Frontal cortex (tissue), 4 donors: Measurements from ENCODE around the gene TMPRSS9. TPM values are rescaled to one million over a fixed set of nuclear protein-coding genes. Genes with fewer than 3 reads are reported as not detected.

Experiments
- DNase-seq, 2 donors: peaks; one replicate each; pipeline ENCODE4 v3.0.0; 2012; ENCODE audit warnings: low spot score in 2 of 2
- FAIRE-seq: peaks from 2 replicates; lab custom pipeline; 2012; peaks lifted over from hg19 to GRCh38; lab: Jason Lieb, UNC
- total RNA-seq: library from RNA; depleted of rRNA; stranded (reverse); fragments of >200 nt; gene quantifications from one replicate; pipeline ENCODE4 v1.2.3, GENCODE V29; 2014
- donor health status: control.
- donor health status: control.
- donor health status: control.

The TMPRSS9 gene
- total RNA-seq, 1 donor from 2014 or later = 0.41 TPM

GRCh38 chr19:2328401-2329148 is 31.5 kb upstream of the TMPRSS9 start, which contains the start of the genes LSM7 and SPPL2B:
Gene LSM7, minus strand, starts transcription at chr19:2328586. Its CDS starts 20 bp downstream, at chr19:2328566.
Gene SPPL2B, plus strand, starts transcription at chr19:2328684. Its CDS starts 26 bp downstream, at chr19:2328710.
- peak; percentile 98 to 99 for DNase-seq
- FAIRE-seq = no peak

- FAIRE-seq (no peak), DNase-seq (no peak)
Observed at GRCh38 chr19:2329149-2329478, 31.0 kb upstream of the TMPRSS9 start.

DNA sequence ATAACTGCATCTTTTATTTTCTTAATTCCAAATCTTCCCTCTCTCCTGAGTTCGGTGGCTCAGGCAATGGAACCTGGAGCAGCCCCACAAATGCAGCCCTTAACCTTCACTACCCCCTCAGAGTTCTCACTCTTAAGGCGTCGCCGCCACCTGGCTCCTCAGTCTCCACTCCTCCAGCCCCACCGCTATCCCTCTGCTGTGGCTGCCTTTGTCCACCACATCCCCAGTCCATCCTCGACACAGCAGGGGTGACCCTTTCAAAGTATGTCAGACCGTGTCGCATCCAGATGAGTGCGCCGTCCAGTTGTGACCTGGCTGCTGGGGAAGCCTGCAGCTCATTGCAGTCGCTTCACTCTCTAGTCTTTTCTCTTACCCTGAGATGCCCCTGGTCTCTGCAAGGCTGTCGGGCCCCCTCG is 30.6 kb upstream of the TMPRSS9 start:
- FAIRE-seq = no peak
- DNase-seq = no peak

DNA sequence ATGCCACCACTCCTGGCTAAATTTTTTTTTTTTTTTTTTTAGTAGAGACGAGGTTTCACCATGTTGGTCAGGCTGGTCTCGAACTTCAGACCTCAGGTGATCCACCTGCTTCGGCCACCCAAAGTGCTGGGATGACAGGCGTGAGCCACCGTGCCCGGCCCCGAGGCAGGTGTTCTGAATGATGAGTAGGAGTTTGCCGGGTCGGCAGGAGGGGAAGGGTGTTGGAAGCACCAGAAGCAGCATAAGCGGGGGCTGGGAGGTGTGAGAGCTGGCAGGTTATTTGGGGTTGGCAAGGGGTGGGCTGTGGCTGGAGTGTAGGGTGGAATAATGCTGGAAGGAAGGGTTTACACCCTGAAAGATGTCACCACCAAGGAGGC is 29.8 kb upstream of the TMPRSS9 start:
- DNase-seq = no peak
- FAIRE-seq = no peak

GRCh38 chr19:2330632-2331284 is 29.3 kb upstream of the TMPRSS9 start:
- DNase-seq = no peak
- FAIRE-seq = no peak

GRCh38 chr19:2331601-2332246 is 28.3 kb upstream of the TMPRSS9 start:
- no peak for FAIRE-seq
- peak in 1 of 2 donors; percentile 77 for DNase-seq

- no peak for DNase-seq
- FAIRE-seq = no peak
Observed at GRCh38 chr19:2332341-2333026, 27.6 kb upstream of the TMPRSS9 start.

DNA sequence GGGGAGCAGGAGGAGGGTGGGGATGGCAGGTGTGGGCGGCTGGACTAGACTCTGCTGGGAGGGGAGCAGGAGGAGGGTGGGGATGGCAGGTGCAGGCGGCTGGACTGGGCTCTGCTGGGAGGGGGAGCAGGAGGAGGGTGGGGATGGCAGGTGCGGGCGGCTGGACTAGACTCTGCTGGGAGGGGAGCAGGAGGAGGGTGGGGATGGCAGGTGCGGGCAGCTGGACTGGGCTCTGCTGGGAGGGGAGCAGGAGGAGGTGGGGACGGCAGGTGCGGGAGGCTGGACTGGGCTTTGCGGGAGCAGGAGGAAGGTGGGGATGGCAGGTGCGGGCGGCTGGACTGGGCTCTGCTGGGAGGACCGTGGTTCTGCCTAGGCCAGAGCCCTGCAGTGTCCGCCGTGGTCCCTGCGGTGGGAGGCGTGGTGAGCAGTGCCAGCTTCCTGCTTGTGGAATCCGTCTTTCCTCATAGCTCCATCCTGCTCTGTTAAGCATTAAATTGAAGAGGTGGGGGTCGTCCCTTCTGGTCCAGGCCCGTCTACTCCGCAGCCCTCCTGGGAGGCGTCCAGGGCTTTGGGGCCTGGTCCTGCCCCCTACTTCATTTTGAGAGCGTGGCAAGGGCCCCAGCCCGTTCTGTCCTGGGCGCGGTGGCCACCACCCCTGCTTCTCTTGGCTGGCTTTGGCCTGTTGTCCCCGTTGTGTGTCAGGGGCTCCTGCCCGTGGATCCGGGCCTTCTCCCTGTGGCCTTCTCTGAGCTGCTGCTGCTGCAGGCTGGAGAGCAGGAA is 26.8 kb upstream of the TMPRSS9 start:
- no peak for DNase-seq
- FAIRE-seq = no peak

DNA sequence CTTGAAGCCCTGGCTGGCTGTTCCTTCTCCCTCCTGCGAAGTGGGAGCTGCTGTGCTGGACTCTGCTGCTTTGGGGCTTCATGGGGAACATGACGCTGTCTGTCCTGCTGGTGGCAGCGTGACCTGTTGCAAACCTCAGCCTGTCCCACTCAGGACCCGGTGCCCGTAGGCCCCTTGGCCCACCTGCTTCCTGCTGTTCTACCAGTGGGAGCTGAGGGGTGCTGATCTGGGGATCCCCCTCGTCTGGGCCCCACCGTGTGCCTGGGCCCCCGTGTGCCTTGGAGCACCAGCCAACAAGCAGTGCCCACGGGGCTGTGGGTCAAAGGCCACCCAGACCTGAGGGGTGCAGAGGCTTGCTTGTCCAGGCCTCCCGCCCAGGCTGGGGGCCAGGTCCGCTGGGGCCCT is 26.3 kb upstream of the TMPRSS9 start:
- no peak for DNase-seq
- no peak for FAIRE-seq

GRCh38 chr19:2334426-2334825 is 25.6 kb upstream of the TMPRSS9 start:
- no peak for DNase-seq

DNA sequence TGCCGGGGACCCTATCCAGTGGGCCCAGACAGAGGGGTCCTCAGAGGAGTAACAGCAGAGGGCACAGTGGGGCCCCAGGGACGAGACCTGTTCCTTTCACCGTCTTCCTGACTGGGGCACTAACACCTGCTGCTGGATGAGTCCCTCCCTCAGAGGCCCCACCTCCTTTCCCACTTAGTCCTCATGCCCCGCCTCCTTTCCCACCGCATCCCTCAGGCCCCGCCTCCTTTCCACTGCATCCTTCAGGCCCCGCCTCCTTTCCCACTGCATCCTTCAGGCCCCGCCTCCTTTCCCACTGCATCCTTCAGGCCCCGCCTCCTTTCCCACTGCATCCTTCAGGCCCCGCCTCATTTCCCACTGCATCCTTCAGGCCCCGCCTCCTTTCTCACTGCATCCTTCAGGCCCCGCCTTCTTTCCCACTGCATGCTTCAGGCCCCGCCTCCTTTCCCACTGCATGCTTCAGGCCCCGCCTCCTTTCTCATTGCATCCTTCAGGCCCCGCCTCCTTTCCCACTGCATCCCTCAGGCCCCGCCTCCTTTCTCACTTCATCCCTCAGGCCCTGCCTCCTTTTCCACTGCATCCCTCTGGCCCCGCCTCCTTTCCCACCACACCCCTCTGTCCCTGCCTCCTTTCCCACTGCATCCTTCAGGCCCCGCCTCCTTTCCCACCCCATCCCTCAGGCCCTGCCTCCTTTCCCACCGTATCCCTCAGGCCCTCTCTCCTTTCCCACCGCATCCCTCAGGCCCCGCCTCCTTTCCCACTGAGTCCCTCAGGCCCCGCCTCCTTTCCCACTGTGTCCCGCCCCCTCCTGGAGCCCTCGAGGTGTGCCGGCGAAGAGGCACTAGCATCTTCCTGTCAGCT is 24.8 kb upstream of the TMPRSS9 start:
- DNase-seq (no peak), FAIRE-seq (no peak)

More at GRCh38 chr19:2334426-2334825, 25.6 kb upstream of the TMPRSS9 start:
- no peak for FAIRE-seq

DNA sequence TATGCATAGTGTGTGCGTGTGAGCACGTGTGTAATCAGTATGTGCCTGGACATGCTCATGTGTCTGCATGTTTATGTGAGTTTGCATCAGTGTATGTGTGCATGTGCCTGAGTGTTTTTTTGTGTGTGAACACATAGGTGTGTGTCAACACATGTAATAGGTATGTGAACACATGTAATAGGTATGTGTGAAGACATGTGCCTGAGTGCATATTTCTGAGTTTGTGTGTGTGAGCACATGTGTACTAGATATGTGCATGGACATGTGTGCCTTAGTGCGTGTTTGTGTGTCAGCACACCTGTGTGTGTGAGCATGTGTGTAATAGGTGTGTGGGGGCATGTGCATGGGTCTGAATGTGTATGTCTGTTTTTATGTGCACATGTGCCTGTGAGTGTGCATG is 24.2 kb upstream of the TMPRSS9 start:
- DNase-seq (no peak), FAIRE-seq (no peak)

- DNase-seq (no peak), FAIRE-seq (no peak)
Observed at GRCh38 chr19:2336528-2337328, 23.3 kb upstream of the TMPRSS9 start.

- peak; percentile 64 to 74 for DNase-seq
- FAIRE-seq = no peak
Observed at GRCh38 chr19:2337329-2337707, 22.7 kb upstream of the TMPRSS9 start.

DNA sequence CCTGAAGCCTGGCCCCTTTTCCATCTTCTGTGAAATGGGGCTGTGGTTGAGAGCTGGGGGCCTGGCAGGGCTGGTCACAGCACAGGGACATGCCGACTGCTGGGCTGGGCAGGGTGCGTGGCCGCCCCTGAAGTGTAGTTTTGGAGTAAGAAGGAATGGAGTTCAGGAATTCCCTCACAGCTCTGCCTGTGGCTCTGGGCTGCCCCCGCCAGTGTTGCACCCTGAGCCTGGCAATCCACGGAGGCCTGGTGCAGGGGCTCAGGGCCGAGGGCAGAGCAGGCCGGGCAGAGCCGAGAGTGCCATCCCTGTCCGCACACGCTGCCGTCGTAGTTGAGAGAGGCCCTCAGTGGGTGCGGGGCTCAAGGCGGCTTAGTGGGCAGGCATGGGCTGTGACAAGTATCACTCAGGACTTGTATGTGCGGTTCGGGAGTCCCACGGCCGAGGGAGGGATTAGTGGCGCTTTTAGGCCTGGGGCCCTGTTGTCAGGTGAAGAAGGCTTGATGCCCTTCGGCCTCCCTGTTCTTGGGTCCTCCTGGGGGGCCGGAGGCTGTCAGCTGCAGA is 21.9 kb upstream of the TMPRSS9 start:
- FAIRE-seq (no peak), DNase-seq (no peak)

GRCh38 chr19:2338751-2339643 is 21.1 kb upstream of the TMPRSS9 start:
- DNase-seq (no peak), FAIRE-seq (no peak)
